ENCODE data around the gene PLXDC2.

- TF ChIP-seq TAF1 (IDR thresholded peaks at IDR 0.05; ENCODE audit: borderline replicate concordance, low read depth, low read length) (no peak), POLR2AphosphoS5 (IDR thresholded peaks at IDR 0.05; ENCODE audit: low read depth, low read length) (no peak)
Measured at GRCh38 chr10:19847321-19847720, 31.1 kb downstream of the PLXDC2 start.

Data from GM12892 (cell line).